Retina (tissue), 1 donor: ENCODE measurements around the gene FCSK.

Source experiments
- DNase-seq: peaks from one replicate; pipeline ENCODE4 v3.0.0-alpha.2; 2016

Gene FCSK

GRCh38 chr16:70526403-70526802, 72.0 kb downstream of the FCSK start:
- no peak for DNase-seq

DNA sequence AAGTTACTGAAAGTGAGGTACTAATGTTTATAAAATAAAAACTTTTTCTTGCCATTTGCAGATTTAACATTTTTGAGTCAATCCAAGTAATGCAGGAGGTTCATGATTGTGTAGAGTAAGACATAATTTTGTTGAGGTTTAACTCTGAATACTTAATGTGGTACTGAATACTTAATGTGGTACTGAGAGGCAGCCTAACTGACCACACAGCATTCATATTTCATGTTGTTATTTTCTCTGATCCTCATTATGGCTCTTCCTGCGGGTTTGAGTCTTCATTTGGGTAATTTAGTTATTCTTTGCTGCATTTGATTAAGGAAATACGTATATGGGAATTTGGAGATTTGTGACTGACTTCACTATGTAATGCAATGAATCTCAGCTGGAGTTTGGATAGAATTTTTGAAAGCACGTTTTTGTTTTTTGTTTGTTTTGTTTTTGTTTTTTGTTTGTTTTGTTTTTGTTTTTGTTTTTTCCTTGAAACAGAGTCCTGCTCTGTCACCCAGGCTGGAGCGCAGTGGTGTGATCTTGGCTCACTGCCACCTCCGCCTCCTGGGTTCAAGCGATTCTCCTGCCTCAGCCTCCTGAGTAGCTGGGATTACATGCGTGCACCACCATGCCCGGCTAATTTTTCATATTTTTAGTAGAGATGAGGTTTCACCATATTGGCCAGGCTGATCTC, 73.1 kb downstream of the FCSK start:
- DNase-seq = no peak

GRCh38 chr16:70529051-70529777, 74.8 kb downstream of the FCSK start:
- no peak for DNase-seq
